ENCODE measurements around the gene RASAL2. TPM values are rescaled to one million over a fixed set of nuclear protein-coding genes. Genes with fewer than 3 reads are reported as not detected.

Gene RASAL2
- total and polyA plus RNA-seq, 2 of the 4 experiments (the other 2 are of a cell fraction) = 13.1 to 20.6 TPM

- in situ Hi-C loops (cut with MboI; ENCODE audit: low sequenced_read_pairs) = no loop called here
- no peak overlapping the region for H3K14ac ChIP-seq (replicated peaks; ENCODE audit: low read depth, low read length)
- no peak overlapping the region for H2AK9ac ChIP-seq (replicated peaks; ENCODE audit: low read depth, low read length, poor library complexity)
- no peak overlapping the region for H3K4me2 ChIP-seq (ENCODE audit: low read depth, low read length)
- H3K4ac ChIP-seq (ENCODE audit: low read depth, low read length) = no peak overlapping the region
- H2AK5ac ChIP-seq (ENCODE audit: low read depth, low read length) = no peak overlapping the region
- H4K5ac ChIP-seq (ENCODE audit: low read depth, low read length) = no peak overlapping the region
- no peaks in the 10 kb centered on the region for H3K9me1 ChIP-seq (ENCODE audit: insufficient read depth, low read length)
- no peaks in the 10 kb centered on the region for H3K4me1 ChIP-seq (ENCODE audit: control insufficient read depth, insufficient read depth, low read length)
- no peak for ATAC-seq (ENCODE audit: low read depth)
- intact Hi-C loops (cut with micrococcal nuclease) = no loop called here
- H3K56ac ChIP-seq (ENCODE audit: extremely low read depth, insufficient read depth, low read length) = no peak overlapping the region
- no CpG with 5 or more reads among the region's 4 CpGs for WGBS, 2 experiments (ENCODE audit: extremely low coverage in 2 of 2, insufficient read length in 1 of 2)
- no peak overlapping the region for H2BK15ac ChIP-seq (ENCODE audit: low read depth, low read length)
- no peak overlapping the region for H4K91ac ChIP-seq (ENCODE audit: insufficient read depth, low read depth, low read length)
- no peaks in the 10 kb centered on the region for H4K20me1 ChIP-seq (ENCODE audit: insufficient read depth, low read length)
- no TSS peak for BruUV-seq (replicated peaks)
- no peak overlapping the region for H3K27ac ChIP-seq (ENCODE audit: insufficient read depth, low read length)
- H3K9ac ChIP-seq (ENCODE audit: low read depth, low read length) = no peak overlapping the region
- no peak overlapping the region for H2BK5ac ChIP-seq (ENCODE audit: low read depth, low read length, poor library complexity, severe bottlenecking)
- H3K27me3 ChIP-seq (ENCODE audit: control insufficient read depth, insufficient read depth, low read length) = no peaks in the 10 kb centered on the region
- no peaks in the 10 kb centered on the region for H3K9me3 ChIP-seq (ENCODE audit: control insufficient read depth, insufficient read depth, low read length)
- H4K8ac ChIP-seq (ENCODE audit: low read depth in 2 of 2, low read length in 2 of 2) = no peak overlapping the region
- H2BK20ac ChIP-seq (ENCODE audit: low read depth, low read length) = no peak overlapping the region
- H3K23ac ChIP-seq (ENCODE audit: low read depth, low read length) = no peak overlapping the region
- ChIA-PET POLR2A (ENCODE audit: unreplicated experiment) (no interaction called here), CTCF (no interaction called here)
- H3K79me1 ChIP-seq (ENCODE audit: low read depth in 1 of 2, low read length in 2 of 2) = no peaks in the 10 kb centered on the region
- DNase-seq = no peak
- TF ChIP-seq CEBPB (IDR thresholded peaks at IDR 0.05; ENCODE audit: low read depth, low read length) = no peak
- no peak for TF ChIP-seq USF2 (IDR thresholded peaks at IDR 0.05; ENCODE audit: low read depth, low read length)
- TF ChIP-seq NFE2L2 (IDR thresholded peaks at IDR 0.05; ENCODE audit: low read depth, low read length) = no peak
- TF ChIP-seq RCOR1 (IDR thresholded peaks at IDR 0.05; ENCODE audit: insufficient replicate concordance, low read length) = no peak
- TF ChIP-seq FOS (IDR thresholded peaks at IDR 0.05; ENCODE audit: low read depth, low read length) = no peak
- H2AFZ ChIP-seq (replicated peaks; ENCODE audit: low read length, poor library complexity) = no peak overlapping the region
- H2BK120ac ChIP-seq (ENCODE audit: low read depth, low read length) = no peak overlapping the region
- peaks cover 7% of the 10 kb centered on the region for H3K36me3 ChIP-seq (ENCODE audit: control insufficient read depth, insufficient read depth, low read length)
- H3K4me3 ChIP-seq (ENCODE audit: insufficient read depth, low read depth, low read length) = no peak overlapping the region
- no peak overlapping the region for H3K18ac ChIP-seq (ENCODE audit: low read depth, low read length)
- dilution Hi-C loops (cut with HindIII; ENCODE audit: low sequenced_read_pairs, unreplicated experiment) = no loop called here
Measured at GRCh38 chr1:178477373-178477772, 383.5 kb downstream of the RASAL2 start.
